GM18507 (cell line): ENCODE measurements around the gene PLA2G4A.

Experiments
- DNase-seq: peaks from one replicate; pipeline ENCODE4 v3.0.0; 2011; ENCODE audit warnings: low read depth; ENCODE audit not compliant: insufficient read length; ENCODE audit errors: extremely low spot score
- FAIRE-seq: peaks from 2 replicates; lab custom pipeline; 2011; peaks lifted over from hg19 to GRCh38; lab: Jason Lieb, UNC

PLA2G4A gene

DNA sequence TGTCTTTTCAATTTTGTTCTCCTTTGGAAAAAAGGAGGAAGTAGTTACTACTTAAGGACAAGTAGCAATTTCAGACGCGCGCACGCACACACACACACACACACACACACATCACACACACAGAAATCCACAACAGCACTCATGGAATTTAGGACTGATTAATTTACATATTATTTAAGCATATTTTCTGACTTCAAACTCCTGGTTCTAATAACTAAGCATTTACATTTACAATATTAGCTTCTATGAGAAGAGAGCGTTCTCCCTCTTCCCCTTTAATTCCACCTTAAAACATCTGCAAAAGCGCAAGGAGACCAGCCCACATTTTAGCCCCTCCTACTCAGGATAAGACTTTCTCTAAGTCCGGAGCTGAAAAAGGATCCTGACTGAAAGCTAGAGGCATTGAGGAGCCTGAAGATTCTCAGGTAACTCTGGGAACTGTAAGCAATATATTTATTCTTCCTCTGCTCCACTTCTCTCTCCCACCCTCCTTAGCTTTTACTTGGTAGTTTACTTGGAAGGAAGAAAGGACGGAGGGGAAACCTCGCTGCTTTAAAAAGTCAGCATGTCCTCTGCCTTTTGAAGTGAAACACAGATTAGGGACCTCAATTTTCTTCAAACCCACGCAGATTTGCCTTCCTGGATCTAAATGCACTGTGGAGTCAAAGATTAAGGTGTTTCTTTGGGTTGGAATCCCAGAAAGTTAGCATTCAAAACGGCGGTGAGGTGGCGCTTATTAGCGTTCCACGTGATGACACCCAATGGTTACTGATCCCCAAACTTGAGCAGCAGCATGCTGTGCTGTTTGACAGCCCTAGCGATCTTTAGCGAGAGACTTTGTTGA lies at the start of gene PLA2G4A:
PLA2G4A (plus strand) TSS at position 339 of the 844 bp plus-strand sequence. CDS start 25,406 bp downstream, outside the sequence.
- FAIRE-seq = peak; percentile 66
- no peak for DNase-seq

DNA sequence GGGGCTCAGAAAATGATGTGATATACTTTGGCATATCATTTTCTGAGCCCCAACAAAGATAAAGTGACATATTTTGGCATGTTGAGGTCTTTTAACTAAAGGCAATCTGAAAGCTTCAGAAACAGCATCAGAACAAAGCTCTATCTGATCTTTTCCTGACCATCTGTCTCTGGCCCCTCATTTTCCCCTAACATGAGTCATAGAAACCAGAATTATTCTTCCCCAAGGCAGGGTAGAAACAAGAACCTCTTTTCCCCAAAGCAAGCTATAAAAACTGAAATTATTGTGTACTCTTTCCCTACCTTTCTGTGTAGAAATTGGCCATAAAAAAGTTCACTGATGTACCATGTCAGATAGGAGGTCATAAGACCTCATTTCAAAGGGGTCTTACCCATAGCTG lies 48.7 kb upstream of the PLA2G4A start:
- no peak for FAIRE-seq

DNA sequence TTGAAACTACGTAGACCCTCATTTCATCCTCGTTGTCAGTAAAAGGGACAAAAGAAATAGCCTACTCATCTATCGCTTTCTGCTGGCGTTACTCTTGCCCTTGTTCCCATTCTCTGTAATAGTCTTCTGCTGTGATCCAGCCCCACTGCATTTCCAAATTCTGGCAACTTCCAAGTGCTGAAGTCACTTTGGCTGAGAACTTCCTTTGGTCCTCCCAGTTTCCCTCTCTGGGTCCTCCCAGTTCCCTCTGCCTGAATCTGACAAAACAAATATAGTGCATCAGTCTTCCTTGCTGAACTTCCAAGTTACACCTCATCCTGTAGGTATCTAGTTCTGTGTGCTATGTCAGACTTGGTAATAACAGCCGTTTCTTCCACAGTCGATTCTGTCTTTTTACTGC lies 47.0 kb upstream of the PLA2G4A start:
- no peak for FAIRE-seq
- DNase-seq = no peak

More for the DNA sequence above, 48.7 kb upstream of the PLA2G4A start:
- no peak for DNase-seq

DNA sequence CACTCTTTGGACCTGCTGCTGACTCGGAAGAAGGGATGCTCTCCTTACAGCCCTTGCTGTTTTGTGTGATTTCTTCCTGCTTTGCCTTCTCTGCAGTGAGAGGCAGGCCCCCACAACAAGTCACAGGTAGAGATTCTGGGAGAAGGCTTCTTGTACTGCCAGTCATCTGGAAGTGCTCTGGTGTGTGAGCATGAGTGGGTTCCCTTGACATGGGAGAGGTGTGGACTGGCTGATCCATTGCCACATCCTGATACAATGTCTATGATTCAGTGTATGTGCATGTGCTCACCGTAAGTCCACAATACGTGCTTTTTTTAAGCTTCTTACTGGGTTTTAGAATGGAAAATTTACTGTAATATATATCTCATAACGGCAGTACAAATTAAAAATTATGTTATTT lies 46.0 kb upstream of the PLA2G4A start:
- DNase-seq (no peak), FAIRE-seq (no peak)

DNA sequence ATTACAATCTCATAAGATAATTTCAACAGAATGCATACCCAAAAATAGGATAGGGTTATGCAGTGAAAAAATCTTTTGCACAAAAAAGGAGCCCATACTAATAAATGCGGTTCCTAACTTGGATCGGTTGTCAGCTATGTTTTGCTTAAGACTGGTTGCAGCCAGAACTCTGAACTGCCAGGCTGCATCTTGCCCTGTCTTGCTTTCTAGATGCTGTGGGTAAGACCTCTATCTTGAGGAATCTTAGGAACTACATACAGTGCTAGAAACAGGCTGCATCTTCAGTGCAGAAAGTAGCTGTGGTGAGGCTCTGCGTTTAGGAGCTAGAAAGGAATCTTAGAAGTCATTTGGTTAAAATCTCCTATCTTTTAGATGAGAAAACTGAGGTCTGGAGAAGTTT lies 45.6 kb upstream of the PLA2G4A start:
- FAIRE-seq (no peak), DNase-seq (no peak)

DNA sequence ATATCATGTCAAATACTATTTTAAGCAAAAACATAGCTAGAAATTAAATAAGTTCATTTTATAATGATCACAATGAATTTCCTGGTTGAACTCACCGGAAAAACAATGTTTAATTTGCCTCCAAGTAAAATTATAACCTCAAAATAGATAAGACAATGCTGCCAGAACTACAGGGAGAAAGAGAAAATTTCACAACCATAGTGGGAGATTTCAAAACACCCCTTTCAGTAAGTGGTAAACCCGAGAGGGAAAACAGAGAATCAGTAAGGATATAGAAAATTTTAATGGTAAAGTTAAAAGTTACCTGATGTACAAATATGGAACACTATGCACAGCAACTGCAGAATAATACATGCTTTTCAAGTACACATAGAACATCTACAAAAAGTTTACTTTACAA lies 43.2 kb upstream of the PLA2G4A start:
- no peak for DNase-seq
- no peak for FAIRE-seq

DNA sequence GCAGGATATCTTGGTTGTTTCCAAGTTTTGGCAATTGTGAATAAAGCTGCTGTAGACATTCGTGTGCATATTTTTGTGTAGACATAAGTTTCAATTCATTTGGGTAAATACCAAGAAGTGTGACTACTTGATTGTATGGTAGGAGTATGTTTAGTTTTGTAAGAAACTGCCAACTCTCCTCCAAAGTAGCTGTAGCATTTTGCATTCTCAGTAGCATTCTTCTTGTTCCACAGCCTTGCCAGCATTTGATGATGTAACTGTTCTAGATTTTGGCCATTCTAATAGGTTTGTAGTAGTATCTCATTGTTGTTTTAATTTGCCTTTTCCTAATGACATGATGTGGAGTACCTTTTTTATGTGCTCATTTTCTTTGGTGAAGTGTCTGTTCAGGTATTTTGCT lies 38.6 kb upstream of the PLA2G4A start:
- no peak for DNase-seq
- no peak for FAIRE-seq

DNA sequence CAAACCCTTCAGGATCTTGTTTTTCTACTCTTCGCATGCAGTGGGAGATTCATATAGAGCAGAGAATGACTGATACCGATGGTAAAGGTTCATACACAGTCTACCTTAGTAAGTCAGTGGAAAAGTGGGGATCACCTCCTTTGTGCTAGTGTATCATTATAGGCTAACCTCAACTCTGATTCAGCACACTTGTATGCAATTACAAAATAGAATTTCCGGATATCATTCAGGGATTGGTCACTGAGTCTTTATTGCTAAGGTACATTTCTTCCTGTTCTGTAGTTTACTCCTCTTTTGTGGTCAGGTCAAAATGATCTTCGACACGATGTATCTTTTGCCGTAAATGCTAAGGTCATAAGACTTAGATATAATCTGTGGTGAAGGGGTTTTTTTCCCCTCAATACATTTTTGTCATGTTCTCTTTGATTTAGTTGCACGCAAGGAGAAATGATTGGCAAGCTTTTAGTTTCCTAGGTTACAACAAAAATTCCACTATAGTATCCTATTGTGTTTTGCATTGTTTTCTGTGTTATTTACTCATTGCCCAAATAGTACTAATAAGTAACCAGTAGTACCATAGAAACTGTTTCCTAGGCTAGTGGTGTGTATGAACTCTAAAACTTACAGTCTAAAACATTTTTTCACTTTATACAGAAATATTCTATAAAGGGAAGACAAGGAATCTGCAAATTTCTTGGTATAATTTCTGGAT lies 35.7 kb upstream of the PLA2G4A start:
- FAIRE-seq (no peak), DNase-seq (no peak)

DNA sequence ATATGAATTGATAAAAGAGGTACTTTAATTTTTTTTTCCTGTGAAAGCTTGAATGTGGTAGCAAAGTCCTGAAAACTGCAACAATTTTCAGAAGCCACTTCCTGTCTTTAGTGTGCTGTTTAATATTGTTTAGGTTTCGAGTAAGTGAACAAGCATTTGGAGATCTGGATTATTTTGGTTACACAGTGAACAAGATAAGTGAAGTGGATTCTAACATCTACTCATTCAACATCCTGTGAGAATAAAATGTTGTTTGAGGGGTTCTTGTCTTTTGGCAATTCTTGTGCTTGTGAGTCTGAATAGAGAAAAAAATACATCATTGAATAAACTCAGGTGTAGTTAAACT lies 35.2 kb upstream of the PLA2G4A start:
- DNase-seq (no peak), FAIRE-seq (peak; percentile 26)

DNA sequence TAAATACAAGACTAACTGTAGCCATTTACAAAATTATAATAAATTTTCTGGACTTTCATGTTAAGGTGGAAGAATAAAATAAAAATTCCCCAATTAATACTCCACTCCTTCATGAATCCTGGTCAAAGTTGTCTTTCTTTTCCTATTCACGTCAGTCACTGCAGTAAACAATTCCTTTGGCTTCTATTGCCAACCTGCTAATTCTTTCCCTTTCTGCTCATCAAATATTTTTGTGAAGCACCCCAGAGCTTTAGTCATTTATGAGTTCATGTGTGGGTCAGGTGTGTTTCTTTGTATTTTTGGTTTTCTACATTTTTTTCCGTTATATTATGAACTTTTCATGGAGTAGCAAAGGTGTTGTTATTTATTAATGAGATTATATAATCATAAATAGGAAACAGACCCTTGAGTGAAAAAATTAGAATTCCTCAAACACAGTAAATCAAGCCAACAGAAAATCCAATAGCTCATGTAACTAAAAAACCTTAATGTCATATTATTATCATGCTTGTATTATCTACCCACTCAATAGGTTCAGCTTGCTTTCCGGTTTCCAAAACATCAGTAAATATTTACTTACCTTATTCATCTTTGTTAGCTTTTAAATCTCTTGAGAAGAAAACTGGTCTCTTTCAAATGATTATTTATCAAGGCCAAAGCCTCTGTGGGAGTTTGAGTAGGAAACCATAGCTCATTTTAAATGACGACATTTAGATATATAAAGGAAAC lies 29.6 kb upstream of the PLA2G4A start:
- no peak for DNase-seq
- no peak for FAIRE-seq

DNA sequence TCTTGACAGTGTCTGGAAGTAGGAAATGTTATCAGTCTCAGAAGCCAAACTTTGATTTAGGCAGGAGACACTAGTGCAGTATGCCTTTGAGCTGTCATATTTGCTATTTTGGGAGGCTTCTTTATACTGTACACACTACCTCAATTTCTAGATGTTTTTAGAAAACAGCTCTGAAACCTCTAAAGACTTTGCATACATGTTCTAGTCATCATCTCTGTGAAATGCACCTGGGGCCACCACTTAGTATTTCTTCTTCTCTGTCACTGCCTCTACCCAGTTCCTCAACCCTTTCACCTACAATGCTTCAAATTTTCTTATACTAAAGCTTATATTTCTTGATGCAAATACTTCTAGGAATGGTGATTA lies 29.1 kb upstream of the PLA2G4A start:
- DNase-seq (no peak), FAIRE-seq (peak; percentile 5)

DNA sequence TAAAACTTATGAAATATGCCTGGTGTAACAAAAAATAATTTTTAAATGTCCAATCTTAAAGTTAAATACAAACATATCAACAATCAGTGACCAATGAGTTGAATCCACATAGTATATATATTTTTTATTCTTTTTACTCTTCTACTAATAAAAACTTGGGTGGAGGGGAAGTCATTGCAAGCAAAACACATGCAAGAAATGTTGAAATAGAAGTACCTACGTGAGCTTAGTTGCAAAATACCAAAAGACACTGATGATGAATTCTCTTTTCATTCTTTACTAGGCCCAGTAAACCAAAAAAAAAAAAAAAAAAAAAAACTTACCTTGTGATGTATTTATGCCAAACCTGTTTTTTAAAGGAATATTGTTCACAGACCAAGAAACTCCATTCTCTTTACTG lies 26.4 kb upstream of the PLA2G4A start:
- FAIRE-seq = no peak
- DNase-seq = no peak

DNA sequence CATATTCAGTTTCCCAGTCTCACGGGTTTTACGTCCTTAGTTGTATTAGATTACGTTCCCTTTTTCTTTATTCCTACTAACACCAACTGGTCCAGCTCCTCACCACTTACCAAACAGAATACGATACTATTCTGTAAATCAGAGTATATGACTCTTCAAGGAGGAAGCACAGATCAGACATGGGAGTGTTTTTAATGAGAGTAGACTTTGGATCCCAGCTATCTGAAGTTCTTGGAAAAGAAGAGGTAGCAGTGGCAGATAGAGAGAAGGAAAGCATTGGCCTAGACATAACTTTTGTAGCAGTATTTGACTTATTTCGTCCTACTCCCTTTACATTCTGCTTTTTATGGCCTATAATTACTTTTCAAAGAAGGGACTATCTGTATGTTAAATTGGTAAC lies 24.1 kb upstream of the PLA2G4A start:
- no peak for FAIRE-seq
- no peak for DNase-seq

DNA sequence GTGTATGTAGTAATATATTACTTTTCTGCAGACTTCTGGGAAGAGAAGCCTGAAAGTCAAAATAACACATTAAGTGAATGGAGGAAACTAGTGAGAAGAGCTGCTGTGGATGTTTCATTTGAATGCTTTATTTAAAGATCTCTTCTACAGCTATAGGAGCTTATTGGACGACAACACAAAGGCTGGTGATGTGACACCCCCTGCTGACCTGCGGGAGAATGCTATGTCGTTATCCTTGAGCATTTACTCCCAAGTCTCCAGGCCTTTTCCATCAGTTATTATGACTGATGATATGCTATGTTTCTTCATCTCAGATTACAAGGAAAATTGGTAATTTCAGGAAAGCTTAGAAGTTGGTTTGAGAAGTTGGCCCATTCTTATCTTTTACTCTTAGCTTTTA lies 22.3 kb upstream of the PLA2G4A start:
- no peak for FAIRE-seq
- DNase-seq = no peak

DNA sequence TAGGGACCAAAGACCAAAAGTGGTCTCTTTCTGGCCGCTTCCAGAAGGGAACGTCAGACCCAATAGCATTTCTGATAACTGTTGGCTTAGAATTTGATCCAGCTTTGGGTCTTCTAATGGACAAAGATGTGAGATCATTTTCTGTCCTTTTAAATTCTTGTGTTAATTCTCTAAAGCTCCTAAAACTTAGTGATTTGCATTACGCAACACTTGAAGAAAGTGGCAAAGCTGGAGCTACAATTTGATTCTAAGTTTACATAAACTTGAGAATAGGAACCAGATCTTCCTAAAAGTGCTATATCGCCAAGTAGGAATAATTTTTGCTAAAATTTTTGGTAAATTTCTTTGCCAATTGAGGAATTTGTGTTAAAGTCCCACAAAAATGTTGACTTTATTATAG lies 21.6 kb upstream of the PLA2G4A start:
- DNase-seq (no peak), FAIRE-seq (no peak)

DNA sequence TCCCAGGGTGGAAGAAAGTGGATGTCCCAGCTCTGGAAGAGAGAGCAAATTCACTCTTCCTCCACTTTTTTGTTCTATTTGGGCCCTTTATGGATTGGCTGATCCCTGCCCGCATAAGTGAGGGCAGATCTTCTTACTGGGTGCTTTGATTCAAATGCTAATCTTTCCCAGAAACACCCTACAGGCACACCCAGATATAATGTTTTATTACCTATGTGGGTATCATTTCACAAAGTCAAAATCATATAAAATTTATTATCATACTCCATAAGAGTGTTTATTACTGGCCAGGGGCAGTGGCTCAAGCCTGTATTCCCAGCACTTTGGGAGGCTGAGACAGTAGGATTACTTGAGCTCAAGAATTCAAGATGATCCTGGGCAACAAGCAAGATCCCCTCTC lies 16.9 kb upstream of the PLA2G4A start:
- FAIRE-seq = no peak
- DNase-seq = no peak

DNA sequence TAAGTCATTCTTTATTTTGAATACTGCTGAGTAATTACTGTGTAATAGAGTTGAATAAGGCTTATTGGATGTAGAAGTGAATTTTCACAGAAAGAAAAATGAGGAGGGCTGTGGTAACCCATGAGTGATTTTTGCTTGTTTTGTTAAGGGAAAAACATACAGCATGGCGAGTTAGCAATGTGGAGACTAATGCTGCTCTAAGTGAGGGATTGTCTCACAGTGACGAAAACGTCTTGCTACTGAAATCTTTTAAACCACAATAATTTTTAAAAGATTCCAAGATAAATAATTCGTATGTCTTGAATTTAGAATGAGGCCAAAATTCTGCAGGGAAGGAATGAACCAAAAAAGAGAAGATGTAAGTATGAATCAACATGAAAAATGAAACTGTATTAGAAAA lies 16.2 kb upstream of the PLA2G4A start:
- DNase-seq (no peak), FAIRE-seq (no peak)

DNA sequence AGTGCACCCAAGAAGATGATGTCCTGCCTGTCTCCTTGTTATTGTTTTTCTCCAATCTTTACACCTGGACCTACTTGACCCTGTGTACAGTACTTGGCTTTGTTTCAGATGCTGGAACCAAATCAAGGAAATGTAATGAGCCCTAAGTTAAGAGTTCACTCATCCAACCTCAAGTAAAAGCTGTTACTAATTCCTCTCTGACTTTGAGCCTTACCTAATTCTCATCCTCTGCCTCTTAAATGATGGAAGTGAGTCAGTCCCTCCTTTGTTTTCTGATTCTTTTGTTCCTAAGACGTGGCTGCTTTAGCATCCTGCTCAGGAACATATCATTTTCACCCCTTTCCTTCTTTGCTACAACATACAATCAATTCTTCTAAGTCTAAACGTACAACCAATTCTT lies 15.3 kb upstream of the PLA2G4A start:
- no peak for FAIRE-seq
- no peak for DNase-seq

DNA sequence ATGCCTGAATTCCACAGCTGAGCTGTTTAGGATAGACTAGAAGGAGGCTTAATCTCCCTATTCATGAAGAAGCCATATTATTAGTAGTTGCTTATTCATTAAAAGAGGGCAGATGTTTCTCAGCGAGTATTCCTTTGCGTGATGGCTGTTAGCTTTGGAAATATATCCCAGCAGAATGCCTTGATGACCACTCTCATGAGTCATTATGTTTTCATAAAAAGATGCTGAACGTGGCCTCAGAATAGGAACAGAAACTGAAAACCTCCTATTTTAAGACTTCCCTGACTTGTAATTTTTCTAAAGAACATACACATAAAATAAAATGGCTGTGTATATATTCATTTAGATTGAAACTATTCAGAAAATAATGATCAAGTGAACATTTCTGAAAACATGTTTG lies 9.6 kb upstream of the PLA2G4A start:
- FAIRE-seq (peak; percentile 80), DNase-seq (no peak)

DNA sequence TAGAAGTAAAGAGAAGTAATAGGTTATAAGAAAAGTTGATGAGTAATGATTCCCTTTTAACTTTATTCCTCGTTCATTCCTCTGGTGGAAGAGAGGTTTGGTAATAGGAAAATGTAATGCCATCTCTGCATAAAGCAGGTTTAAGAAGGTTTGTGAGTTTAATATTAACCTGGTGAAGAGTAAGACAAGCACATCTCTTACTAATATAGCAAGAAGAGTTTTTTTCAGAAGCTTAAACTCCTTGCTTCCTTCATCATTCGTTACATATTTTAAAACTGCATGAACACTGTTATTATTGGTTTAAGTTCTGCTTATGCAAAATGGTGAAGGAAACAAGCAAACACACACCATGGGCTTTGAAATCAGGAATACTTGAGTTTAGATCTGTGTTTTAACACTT lies 9.2 kb upstream of the PLA2G4A start:
- FAIRE-seq = no peak

More for the DNA sequence above, 9.2 kb upstream of the PLA2G4A start:
- DNase-seq = no peak
